ENCODE results near the gene MYO7A. TPM values are rescaled to one million over a fixed set of nuclear protein-coding genes. Genes with fewer than 3 reads are reported as not detected.

Gene MYO7A
- total and polyA plus RNA-seq, 2 experiments from 2014 or later = 1.8 to 5.4 TPM

DNA sequence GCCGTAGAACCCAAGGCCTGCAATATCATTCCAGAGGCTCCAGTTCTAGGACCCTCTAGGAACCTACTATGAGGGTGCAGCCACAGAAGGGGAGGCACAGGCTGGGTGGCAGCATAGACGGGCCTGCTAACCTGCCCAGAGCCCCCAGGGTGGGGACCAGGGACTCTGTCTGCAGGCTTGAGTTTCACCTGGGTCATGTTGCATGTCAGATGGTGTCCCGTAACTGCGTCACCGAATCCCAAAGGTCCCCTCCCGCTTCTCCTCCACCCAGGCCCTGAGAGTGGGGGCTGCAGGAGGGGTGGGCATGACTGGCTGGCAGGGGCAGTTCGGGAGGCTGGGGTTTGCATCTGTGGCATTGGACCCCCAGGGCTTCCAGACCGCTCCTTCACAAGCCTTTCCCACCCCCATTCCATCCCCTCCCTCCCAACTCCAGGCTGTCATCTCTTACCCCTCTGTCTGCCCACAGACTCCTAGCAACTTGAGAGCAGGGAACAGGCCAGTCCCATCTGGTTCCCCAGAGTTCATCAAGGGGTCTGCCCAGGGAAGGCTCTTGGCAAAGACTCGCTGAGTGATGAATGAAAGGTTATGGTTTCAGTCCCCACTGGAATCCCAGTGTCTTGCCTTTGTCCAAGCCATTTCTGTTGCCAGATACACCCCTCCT lies 16.3 kb downstream of the MYO7A start (continued):
- TF ChIP-seq, protein P1, sequence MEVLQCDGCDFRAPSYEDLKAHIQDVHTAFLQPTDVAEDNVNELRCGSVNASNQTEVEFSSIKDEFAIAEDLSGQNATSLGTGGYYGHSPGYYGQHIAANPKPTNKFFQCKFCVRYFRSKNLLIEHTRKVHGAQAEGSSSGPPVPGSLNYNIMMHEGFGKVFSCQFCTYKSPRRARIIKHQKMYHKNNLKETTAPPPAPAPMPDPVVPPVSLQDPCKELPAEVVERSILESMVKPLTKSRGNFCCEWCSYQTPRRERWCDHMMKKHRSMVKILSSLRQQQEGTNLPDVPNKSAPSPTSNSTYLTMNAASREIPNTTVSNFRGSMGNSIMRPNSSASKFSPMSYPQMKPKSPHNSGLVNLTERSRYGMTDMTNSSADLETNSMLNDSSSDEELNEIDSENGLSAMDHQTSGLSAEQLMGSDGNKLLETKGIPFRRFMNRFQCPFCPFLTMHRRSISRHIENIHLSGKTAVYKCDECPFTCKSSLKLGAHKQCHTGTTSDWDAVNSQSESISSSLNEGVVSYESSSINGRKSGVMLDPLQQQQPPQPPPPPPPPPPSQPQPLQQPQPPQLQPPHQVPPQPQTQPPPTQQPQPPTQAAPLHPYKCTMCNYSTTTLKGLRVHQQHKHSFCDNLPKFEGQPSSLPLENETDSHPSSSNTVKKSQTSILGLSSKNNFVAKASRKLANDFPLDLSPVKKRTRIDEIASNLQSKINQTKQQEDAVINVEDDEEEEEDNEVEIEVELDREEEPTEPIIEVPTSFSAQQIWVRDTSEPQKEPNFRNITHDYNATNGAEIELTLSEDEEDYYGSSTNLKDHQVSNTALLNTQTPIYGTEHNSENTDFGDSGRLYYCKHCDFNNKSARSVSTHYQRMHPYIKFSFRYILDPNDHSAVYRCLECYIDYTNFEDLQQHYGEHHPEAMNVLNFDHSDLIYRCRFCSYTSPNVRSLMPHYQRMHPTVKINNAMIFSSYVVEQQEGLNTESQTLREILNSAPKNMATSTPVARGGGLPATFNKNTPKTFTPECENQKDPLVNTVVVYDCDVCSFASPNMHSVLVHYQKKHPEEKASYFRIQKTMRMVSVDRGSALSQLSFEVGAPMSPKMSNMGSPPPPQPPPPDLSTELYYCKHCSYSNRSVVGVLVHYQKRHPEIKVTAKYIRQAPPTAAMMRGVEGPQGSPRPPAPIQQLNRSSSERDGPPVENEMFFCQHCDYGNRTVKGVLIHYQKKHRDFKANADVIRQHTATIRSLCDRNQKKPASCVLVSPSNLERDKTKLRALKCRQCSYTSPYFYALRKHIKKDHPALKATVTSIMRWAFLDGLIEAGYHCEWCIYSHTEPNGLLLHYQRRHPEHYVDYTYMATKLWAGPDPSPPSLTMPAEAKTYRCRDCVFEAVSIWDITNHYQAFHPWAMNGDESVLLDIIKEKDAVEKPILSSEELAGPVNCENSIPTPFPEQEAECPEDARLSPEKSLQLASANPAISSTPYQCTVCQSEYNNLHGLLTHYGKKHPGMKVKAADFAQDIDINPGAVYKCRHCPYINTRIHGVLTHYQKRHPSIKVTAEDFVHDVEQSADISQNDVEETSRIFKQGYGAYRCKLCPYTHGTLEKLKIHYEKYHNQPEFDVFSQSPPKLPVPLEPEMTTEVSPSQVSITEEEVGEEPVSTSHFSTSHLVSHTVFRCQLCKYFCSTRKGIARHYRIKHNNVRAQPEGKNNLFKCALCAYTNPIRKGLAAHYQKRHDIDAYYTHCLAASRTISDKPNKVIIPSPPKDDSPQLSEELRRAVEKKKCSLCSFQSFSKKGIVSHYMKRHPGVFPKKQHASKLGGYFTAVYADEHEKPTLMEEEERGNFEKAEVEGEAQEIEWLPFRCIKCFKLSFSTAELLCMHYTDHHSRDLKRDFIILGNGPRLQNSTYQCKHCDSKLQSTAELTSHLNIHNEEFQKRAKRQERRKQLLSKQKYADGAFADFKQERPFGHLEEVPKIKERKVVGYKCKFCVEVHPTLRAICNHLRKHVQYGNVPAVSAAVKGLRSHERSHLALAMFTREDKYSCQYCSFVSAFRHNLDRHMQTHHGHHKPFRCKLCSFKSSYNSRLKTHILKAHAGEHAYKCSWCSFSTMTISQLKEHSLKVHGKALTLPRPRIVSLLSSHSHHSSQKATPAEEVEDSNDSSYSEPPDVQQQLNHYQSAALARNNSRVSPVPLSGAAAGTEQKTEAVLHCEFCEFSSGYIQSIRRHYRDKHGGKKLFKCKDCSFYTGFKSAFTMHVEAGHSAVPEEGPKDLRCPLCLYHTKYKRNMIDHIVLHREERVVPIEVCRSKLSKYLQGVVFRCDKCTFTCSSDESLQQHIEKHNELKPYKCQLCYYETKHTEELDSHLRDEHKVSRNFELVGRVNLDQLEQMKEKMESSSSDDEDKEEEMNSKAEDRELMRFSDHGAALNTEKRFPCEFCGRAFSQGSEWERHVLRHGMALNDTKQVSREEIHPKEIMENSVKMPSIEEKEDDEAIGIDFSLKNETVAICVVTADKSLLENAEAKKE (CRISPR knock-in tag; IDR thresholded peaks at IDR 0.05) = no peak
- no peak for TF ChIP-seq NANOG (IDR thresholded peaks at IDR 0.05; ENCODE audit: borderline replicate concordance)

DNA sequence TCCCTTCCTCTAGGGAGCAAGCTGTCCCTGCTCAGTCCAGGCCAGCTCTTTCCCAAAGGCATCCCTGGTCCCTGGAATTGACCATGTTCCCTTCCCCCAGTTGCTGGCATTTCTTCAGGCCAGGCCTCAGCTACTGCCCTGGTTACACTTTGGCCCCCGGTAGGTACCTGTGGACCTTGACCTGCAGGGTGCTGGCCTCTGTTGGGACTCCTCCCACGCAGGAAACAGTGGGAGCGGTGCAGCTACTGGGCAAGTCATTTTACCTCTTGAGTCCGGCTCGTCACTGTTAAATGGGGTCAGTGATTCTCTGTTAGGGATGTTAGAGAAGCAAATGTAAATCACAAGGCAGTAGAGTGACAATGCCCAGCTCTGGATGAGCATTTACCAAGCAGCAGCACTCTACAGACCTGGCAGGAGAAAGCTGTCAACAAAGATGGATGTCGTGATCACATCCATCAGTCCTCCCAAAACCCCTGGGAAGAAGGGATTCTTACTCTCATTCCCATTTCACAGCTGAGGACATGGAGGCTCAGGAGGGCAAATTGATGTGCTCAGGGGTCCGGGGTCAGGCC lies 16.9 kb downstream of the MYO7A start:
- Histone ChIP-seq H3K79me2 (replicated peaks; ENCODE audit: insufficient read depth) (no peaks in the 10 kb centered on the region), H3F3A (replicated peaks; ENCODE audit: low read depth) (no peaks in the 10 kb centered on the region), H3K4me3 (no peak overlapping the region), H3K27me3 (ENCODE audit: insufficient read depth) (no peaks in the 10 kb centered on the region), H3K36me3 (ENCODE audit: insufficient read depth) (no peaks in the 10 kb centered on the region), H3K27ac (ENCODE audit: low read depth) (no peak overlapping the region), H2AFZ (no peak overlapping the region), H4K20me1 (replicated peaks; ENCODE audit: insufficient read depth) (no peaks in the 10 kb centered on the region), H3K4me1 (ENCODE audit: insufficient read depth) (peaks cover 14% of the 10 kb centered on the region), H3K9me2 (ENCODE audit: insufficient read depth) (no peaks in the 10 kb centered on the region), H3K4me2 (no peak overlapping the region)
- peaks cover 32% of the 10 kb centered on the region for H3K4me1 Mint-ChIP-seq
- no peak for ATAC-seq
- no peak overlapping the region for H3K4me3 Mint-ChIP-seq
- no peak for DNase-seq (ENCODE audit: low spot score)
- peaks cover 20% of the 10 kb centered on the region for H3K27me3 Mint-ChIP-seq (ENCODE audit: insufficient read depth, low read depth, poor library complexity)
- no peak overlapping the region for H3K27ac Mint-ChIP-seq
- no peaks in the 10 kb centered on the region for H3K36me3 Mint-ChIP-seq (ENCODE audit: low read depth)
- H3K9me3 Mint-ChIP-seq = no peaks in the 10 kb centered on the region
- TF ChIP-seq EZH2phosphoT487 (IDR thresholded peaks at IDR 0.05; ENCODE audit: unreplicated experiment) (no peak), STAT1 (IDR thresholded peaks at IDR 0.05; ENCODE audit: unreplicated experiment) (no peak), EZH2 (IDR thresholded peaks at IDR 0.05; ENCODE audit: low read depth, unreplicated experiment) (no peak), NANOG (IDR thresholded peaks at IDR 0.05; ENCODE audit: borderline replicate concordance) (no peak), POLR2AphosphoS5 (IDR thresholded peaks at IDR 0.05; ENCODE audit: low read depth) (no peak)
- TF ChIP-seq, protein P2, sequence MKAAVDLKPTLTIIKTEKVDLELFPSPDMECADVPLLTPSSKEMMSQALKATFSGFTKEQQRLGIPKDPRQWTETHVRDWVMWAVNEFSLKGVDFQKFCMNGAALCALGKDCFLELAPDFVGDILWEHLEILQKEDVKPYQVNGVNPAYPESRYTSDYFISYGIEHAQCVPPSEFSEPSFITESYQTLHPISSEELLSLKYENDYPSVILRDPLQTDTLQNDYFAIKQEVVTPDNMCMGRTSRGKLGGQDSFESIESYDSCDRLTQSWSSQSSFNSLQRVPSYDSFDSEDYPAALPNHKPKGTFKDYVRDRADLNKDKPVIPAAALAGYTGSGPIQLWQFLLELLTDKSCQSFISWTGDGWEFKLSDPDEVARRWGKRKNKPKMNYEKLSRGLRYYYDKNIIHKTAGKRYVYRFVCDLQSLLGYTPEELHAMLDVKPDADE (IDR thresholded peaks at IDR 0.05) = no peak
- TF ChIP-seq, protein P3, sequence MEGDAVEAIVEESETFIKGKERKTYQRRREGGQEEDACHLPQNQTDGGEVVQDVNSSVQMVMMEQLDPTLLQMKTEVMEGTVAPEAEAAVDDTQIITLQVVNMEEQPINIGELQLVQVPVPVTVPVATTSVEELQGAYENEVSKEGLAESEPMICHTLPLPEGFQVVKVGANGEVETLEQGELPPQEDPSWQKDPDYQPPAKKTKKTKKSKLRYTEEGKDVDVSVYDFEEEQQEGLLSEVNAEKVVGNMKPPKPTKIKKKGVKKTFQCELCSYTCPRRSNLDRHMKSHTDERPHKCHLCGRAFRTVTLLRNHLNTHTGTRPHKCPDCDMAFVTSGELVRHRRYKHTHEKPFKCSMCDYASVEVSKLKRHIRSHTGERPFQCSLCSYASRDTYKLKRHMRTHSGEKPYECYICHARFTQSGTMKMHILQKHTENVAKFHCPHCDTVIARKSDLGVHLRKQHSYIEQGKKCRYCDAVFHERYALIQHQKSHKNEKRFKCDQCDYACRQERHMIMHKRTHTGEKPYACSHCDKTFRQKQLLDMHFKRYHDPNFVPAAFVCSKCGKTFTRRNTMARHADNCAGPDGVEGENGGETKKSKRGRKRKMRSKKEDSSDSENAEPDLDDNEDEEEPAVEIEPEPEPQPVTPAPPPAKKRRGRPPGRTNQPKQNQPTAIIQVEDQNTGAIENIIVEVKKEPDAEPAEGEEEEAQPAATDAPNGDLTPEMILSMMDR (conservative IDR thresholded peaks at IDR 0.05; ENCODE audit: low read depth in 2 of 2) = no peak
